Vagina (tissue), 2 donors: ENCODE results near the gene LOXL3.

ENCODE experiments used
- POLR2A ChIP-seq, 2 donors: fragments of 450-650 bp; IDR thresholded peaks; one replicate each; pipeline ENCODE4 v1.6.1; 2017; ENCODE audit warnings: antibody characterized with exemption in 2 of 2, mild to moderate bottlenecking in 2 of 2, moderate library complexity in 2 of 2
- POLR2AphosphoS5 ChIP-seq, 2 donors: sonication (generic); formaldehyde crosslinking; IDR thresholded peaks; one replicate each; pipeline ENCODE4 v1.9.0; 2017; ENCODE audit warnings: antibody characterized with exemption in 2 of 2, mild to moderate bottlenecking in 2 of 2, low read depth in 1 of 2; ENCODE audit not compliant: insufficient read depth in 1 of 2

GRCh38 chr2:74496997-74497776, 56.6 kb downstream of the LOXL3 start:
- TF ChIP-seq POLR2A (IDR thresholded peaks at IDR 0.05) (no peak), POLR2AphosphoS5 (IDR thresholded peaks at IDR 0.05; ENCODE audit: insufficient read depth in 1 of 2, low read depth in 1 of 2) (no peak)
